GM19240 (cell line): ENCODE results near the gene GRIK1.

Experiments
- DNase-seq: peaks from one replicate; pipeline ENCODE4 v3.0.0; 2011; ENCODE audit warnings: low spot score; ENCODE audit not compliant: insufficient read length

GRIK1 gene

GRCh38 chr21:29547998-29548397 is 391.8 kb downstream of the GRIK1 start:
- DNase-seq, result no peak

GRCh38 chr21:29546071-29546470 is 393.7 kb downstream of the GRIK1 start:
- no peak for DNase-seq

- DNase-seq, result no peak
Measured at GRCh38 chr21:29540289-29540688, 399.5 kb downstream of the GRIK1 start.

GRCh38 chr21:29538115-29538514 is 401.7 kb downstream of the GRIK1 start:
- DNase-seq, result no peak

DNA sequence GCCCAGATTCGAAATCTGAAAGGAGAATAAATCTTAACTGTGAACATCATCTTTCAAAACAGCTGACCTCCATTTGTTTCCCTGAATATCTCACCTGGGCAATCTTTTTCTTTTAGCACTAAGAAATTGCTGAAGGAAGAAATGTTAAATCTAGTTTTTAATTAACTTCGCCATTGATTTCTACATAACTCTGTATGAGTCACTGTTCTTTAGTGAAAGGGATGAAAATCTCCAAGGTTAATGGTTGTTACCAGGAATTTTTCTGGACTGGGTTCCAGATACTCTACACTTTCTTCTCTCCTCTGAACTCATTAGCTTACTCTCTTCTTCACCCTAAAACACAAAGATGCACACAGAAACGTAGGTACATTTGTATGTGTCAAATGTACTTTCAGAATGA is 405.3 kb downstream of the GRIK1 start:
- DNase-seq, result no peak

DNA sequence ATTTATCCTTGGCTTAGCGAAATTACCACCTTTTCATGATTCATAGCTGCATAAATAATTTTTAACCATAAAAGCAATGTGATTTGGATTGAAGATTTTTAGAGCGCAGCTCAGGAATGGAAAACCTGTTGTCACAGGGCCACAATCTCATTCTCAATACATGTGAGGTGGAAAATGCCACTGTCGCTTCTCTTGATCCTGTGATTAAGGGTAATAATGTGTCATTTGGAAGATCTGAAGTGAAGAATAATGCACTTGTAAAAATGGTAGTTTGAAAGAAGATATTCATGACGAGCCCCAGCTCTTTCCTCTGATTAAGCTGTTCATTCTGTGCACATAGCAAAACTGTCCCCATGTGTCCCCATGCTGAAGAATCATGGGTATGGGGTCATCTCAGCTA is 410.7 kb downstream of the GRIK1 start:
- DNase-seq, result no peak

DNA sequence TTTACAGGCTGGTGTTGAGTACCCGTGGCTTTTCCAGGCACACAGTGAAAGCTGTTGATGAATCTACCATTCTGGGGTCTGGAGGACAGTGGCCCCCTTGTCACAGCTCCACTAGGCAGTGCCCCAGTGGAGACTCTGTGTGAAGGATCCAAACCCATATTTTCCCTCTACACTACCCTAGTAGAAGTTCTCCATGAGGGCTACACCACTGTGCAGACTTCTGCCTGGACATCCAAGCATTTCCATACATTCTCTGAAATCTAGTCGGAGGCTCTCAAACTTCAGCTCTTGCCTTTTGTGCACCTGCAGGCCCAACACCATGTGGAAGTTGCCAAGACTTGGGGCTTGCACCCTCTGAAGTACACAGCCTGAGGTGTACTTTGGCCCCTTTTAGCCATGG is 413.3 kb downstream of the GRIK1 start:
- no peak for DNase-seq

DNA sequence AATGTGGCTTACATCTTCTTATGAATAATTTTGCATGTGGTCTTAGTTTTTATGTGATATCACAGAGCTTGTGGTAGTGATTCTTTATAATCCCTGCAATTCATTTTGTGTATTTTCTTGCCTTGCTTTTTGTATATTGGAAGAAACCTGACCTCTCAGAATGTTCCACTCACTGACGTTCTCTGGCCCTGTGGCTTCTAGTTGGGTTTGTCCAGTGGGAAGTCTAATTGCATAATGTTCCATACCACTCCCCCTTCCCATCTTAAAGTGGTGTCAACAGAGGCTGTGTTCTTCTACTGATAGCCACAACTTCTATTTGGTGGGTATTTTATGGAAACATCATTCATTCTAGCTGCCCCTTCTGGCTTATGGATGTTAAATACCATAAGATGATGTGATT is 415.7 kb downstream of the GRIK1 start:
- DNase-seq, result no peak

DNA sequence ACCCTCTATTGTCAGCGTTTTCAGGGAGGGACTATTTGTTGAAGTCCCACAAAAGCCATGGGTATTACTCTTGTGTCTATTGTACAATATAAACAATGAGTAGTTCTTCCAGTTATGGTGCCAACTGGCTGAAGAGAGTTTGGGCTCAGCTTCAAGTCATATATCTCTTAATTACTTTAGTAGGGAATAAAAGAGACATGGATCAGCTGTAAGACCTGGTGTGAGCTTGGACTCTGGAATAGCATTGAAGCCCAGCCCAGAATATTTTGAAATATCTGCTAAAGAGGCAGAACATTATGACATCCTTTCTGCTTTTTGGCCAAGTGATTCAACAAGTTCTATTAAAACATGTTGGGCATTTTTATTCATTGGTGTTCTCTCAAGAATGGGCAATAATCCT is 416.1 kb downstream of the GRIK1 start:
- DNase-seq, result no peak

GRCh38 chr21:29521872-29522271 is 417.9 kb downstream of the GRIK1 start:
- no peak for DNase-seq

DNA sequence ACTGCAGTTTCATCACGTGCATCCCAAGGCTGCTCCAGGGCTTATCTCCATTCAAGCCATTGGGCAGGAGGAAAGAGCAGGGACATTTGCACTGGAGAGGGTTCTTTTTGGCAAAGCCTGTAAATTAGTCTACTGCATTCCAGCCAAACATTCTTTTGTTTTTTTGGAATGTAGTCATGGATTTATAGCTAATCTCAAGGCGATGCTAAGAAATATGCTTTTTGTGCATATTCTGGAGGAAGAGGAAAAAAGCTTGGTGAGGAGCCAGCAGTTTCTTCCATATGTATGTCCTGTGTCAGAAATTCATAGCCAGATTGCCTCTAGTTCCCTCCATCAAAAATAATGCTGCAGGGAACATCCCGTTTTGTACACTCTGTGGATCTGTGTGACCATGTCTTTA is 419.6 kb downstream of the GRIK1 start:
- DNase-seq, result no peak

GRCh38 chr21:29514652-29515247 is 425.0 kb downstream of the GRIK1 start:
- no peak for DNase-seq

- DNase-seq, result no peak
Measured at GRCh38 chr21:29513535-29513934, 426.3 kb downstream of the GRIK1 start.

DNA sequence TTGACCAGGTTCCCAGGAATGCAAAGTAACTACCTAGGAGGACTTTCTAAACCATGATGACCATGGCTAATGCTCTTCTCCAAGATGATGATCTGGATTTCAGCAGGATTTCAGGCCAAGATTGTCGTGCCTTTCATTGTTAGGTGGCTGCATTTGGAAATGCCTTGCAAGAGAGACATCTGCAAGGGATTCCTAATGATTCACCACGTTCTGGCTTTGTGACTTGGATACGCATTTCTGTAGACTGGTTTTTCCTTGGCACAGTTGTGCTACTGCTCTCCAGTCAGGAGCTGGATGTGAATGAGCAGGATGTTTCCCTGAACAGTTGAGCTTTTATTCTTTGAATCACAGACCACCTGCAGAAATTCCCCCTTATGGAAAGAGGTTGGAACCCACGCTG is 428.7 kb downstream of the GRIK1 start:
- DNase-seq, result no peak

- DNase-seq, result no peak
Measured at GRCh38 chr21:29509121-29509520, 430.7 kb downstream of the GRIK1 start.

GRCh38 chr21:29508301-29508700 is 431.5 kb downstream of the GRIK1 start:
- DNase-seq, result no peak

DNA sequence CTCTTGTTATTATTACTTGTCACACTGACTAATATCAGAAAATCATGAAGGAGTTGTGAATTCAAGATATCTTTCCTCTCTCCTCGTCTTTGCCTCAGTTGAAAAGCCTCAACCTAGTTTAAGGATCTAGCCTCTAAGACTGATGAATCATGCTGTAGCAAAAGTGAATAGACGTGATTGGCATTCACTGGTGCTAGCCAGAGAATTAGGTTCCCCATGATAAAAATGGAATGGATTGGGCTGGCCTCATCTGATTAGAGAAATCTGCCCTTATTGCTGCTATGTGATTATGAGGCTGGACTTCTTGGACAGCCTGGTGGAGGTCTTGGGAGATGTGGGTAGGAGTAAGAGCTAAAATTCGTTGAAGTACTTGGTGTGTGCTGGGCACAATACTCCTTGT is 432.8 kb downstream of the GRIK1 start:
- DNase-seq, result no peak

GRCh38 chr21:29506214-29506613 is 433.6 kb downstream of the GRIK1 start:
- no peak for DNase-seq

GRCh38 chr21:29504751-29505321 is 435.0 kb downstream of the GRIK1 start:
- no peak for DNase-seq

- DNase-seq, result no peak
Measured at GRCh38 chr21:29501451-29501850, 438.3 kb downstream of the GRIK1 start.

DNA sequence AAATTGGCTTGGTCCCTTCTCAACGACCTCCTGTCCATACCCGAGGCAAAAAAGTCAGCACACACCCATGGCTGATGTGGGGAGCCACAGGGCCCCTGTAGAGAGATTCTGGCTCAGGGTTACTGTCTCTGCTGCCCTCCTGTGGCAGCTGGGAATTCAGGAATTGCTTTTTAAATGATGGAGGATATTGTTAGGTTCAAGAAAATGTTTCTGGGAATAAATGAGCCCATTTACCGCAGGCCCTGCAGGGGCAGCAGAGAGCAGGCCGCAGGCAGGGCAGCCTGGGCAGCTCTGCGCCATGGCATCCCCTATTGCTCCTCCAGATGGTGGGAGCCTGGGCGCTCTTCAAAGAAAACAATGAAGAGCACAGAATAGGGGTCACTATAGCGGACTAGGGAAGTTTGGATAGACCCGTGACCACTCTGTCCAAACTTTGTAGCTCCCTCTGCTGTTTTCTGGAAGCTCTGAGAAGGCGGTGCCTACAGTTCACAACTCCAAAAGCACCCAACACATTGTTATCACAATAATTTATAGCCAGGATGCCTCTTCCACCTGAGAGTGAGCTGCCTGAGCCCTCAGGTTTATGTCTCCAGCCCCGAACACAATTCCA is 440.0 kb downstream of the GRIK1 start:
- no peak for DNase-seq

- DNase-seq, result no peak
Measured at GRCh38 chr21:29499229-29499628, 440.6 kb downstream of the GRIK1 start.

DNA sequence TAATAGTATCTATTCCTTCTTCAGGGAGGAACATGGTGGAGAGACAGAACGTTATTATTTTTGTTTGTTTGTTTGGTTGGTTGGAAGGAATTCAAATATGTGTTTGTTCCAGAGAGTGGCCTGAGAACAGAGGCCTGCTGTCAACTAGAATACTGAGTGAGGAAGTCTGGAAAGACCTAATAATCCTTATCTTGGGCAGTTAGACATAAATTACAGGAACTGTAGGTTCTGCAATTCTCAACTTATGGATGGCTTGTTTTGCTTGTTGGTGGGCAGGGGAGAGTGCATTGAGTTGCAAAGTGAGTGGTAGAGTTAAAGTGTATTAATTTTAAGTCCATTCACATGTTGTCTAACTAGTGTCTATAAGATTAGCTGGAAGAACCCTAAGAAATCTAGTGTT is 443.5 kb downstream of the GRIK1 start:
- DNase-seq, result no peak
